Measurements from ENCODE around the gene SRGAP1. TPM values are rescaled to one million over a fixed set of nuclear protein-coding genes. Genes with fewer than 3 reads are reported as not detected.

Gene SRGAP1
- total and polyA plus RNA-seq, 9 of the 15 experiments (the other 6 are each of a cell fraction or from before 2014, with no cell fraction given): 0.01 to 0.13 (median 0.04) TPM; not detected in 3

- POLR2A ChIA-PET: no interaction called here
- no TSS peak for BruUV-seq (replicated peaks)
- no peak for TF ChIP-seq ZFP91 (CRISPR knock-in tag; IDR thresholded peaks at IDR 0.05)
- no peak for TF ChIP-seq SMC3 (conservative IDR thresholded peaks at IDR 0.05; ENCODE audit: insufficient read depth, low read depth, low read length)
- TF ChIP-seq TGIF2 (CRISPR knock-in tag; IDR thresholded peaks at IDR 0.05): no peak
- no peak for TF ChIP-seq HNRNPUL1 (IDR thresholded peaks at IDR 0.05; ENCODE audit: low read length)
- TF ChIP-seq, protein P1, sequence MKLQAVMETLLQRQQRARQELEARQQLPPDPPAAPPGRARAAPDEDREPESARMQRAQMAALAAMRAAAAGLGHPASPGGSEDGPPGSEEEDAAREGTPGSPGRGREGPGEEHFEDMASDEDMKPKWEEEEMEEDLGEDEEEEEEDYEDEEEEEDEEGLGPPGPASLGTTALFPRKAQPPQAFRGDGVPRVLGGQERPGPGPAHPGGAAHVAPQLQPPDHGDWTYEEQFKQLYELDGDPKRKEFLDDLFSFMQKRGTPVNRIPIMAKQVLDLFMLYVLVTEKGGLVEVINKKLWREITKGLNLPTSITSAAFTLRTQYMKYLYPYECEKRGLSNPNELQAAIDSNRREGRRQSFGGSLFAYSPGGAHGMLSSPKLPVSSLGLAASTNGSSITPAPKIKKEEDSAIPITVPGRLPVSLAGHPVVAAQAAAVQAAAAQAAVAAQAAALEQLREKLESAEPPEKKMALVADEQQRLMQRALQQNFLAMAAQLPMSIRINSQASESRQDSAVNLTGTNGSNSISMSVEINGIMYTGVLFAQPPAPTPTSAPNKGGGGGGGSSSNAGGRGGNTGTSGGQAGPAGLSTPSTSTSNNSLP (IDR thresholded peaks at IDR 0.05; ENCODE audit: borderline replicate concordance, low read depth, low read length): no peak
- TF ChIP-seq NFATC3 (IDR thresholded peaks at IDR 0.05): no peak
- TF ChIP-seq BCL6 (CRISPR knock-in tag; IDR thresholded peaks at IDR 0.05): no peak
- TF ChIP-seq RBFOX2 (IDR thresholded peaks at IDR 0.05; ENCODE audit: low read depth, low read length): no peak
- no peak for TF ChIP-seq ZNF551 (CRISPR knock-in tag; IDR thresholded peaks at IDR 0.05)
- TF ChIP-seq GTF2E2 (tag; IDR thresholded peaks at IDR 0.05): no peak
- no peak for TF ChIP-seq SOX6 (IDR thresholded peaks at IDR 0.05)
- TF ChIP-seq, protein P2, sequence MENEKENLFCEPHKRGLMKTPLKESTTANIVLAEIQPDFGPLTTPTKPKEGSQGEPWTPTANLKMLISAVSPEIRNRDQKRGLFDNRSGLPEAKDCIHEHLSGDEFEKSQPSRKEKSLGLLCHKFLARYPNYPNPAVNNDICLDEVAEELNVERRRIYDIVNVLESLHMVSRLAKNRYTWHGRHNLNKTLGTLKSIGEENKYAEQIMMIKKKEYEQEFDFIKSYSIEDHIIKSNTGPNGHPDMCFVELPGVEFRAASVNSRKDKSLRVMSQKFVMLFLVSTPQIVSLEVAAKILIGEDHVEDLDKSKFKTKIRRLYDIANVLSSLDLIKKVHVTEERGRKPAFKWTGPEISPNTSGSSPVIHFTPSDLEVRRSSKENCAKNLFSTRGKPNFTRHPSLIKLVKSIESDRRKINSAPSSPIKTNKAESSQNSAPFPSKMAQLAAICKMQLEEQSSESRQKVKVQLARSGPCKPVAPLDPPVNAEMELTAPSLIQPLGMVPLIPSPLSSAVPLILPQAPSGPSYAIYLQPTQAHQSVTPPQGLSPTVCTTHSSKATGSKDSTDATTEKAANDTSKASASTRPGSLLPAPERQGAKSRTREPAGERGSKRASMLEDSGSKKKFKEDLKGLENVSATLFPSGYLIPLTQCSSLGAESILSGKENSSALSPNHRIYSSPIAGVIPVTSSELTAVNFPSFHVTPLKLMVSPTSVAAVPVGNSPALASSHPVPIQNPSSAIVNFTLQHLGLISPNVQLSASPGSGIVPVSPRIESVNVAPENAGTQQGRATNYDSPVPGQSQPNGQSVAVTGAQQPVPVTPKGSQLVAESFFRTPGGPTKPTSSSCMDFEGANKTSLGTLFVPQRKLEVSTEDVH (IDR thresholded peaks at IDR 0.05; ENCODE audit: low read depth, partially characterized antibody): no peak
- TF ChIP-seq ZNF232 (CRISPR knock-in tag; IDR thresholded peaks at IDR 0.05): no peak
Observed at GRCh38 chr12:63815482-63815852, 29.0 kb upstream of the SRGAP1 start.

More at GRCh38 chr12:63815482-63815852, 29.0 kb upstream of the SRGAP1 start:
- FAIRE-seq (no peak), DNase-seq (ENCODE audit: extremely low read depth in 1 of 4, low spot score in 3 of 4) (no peak), ATAC-seq (no peak)
- Histone ChIP-seq H3K9ac (ENCODE audit: insufficient read depth in 1 of 2, low read depth in 2 of 2, low read length in 2 of 2) (no peak overlapping the region), H3K9me3 (replicated peaks; ENCODE audit: control insufficient read depth, insufficient read depth, low read depth, low read length) (no peaks in the 10 kb centered on the region), H2AFZ (ENCODE audit: low read depth, low read length) (no peak overlapping the region), H3K4me1 (replicated peaks in 1 of 2; ENCODE audit: control insufficient read depth in 2 of 2, insufficient read depth in 2 of 2, low read length in 2 of 2) (no peaks in the 10 kb centered on the region), H3K4me2 (ENCODE audit: insufficient read depth, low read length) (no peak overlapping the region), H3K4me3 (no peak overlapping the region), H3K27ac (ENCODE audit: extremely low read depth, low read depth, low read length) (no peak overlapping the region), H4K20me1 (replicated peaks; ENCODE audit: control insufficient read depth, insufficient read depth, low read length) (no peaks in the 10 kb centered on the region), H3K9me1 (ENCODE audit: control insufficient read depth, insufficient read depth, low read length) (no peaks in the 10 kb centered on the region), H3K79me2 (ENCODE audit: control insufficient read depth, insufficient read depth, low read length) (no peaks in the 10 kb centered on the region), H3K36me3 (ENCODE audit: control insufficient read depth, insufficient read depth, low read length) (no peaks in the 10 kb centered on the region), H3K27me3 (ENCODE audit: control insufficient read depth in 2 of 2, insufficient read depth in 2 of 2, low read length in 2 of 2) (peaks cover 0 to 11% of the 10 kb centered on the region in 2 experiments; a peak in 2 of 5 replicates)
- intact Hi-C loops (cut with micrococcal nuclease) (no loop called here), in situ Hi-C loops (cut with MboI) (loop anchor here (25.0 kb wide), 1 partner anchor 403 kb away; no protein-coding TSS in a partner anchor)
- CTCF ChIA-PET (ENCODE audit: low intra/inter-chr PET ratio): no interaction called here
- 2% methylated on average over 3 of the region's 3 CpGs for WGBS (ENCODE audit: insufficient coverage, low coverage, missing lambda C conversion rate)

Data from K562 (cell line).